ENCODE measurements around the gene BCL2A1.
"Not testable (repeated sequence)": the region's sequence is repeated elsewhere in the genome, so short reads cannot be mapped to it uniquely, and the experiment has no call there.

BCL2A1 gene
- total RNA-seq, result 7.3 to 19.1 reads per million in 2 donors

- no peak for DNase-seq
Observed at GRCh38 chr15:79970624-79971434, at the start of gene BCL2A1. Gene BCL2A1 (minus strand): TSS chr15:79971196. CDS start chr15:79971119, 77 bp downstream.

- no peak for DNase-seq
Observed at GRCh38 chr15:80020731-80021130, 49.7 kb upstream of the BCL2A1 start.

- DNase-seq, result not testable (repeated sequence)
Observed at GRCh38 chr15:80020149-80020548, 49.2 kb upstream of the BCL2A1 start.

GRCh38 chr15:80019168-80019745 lies 48.3 kb upstream of the BCL2A1 start:
- DNase-seq, result no peak

GRCh38 chr15:80017139-80017538 lies 46.1 kb upstream of the BCL2A1 start:
- not testable (repeated sequence) for DNase-seq

GRCh38 chr15:80016506-80016905 lies 45.5 kb upstream of the BCL2A1 start:
- not testable (repeated sequence) for DNase-seq

- DNase-seq, result no peak
Observed at GRCh38 chr15:80015156-80015555, 44.2 kb upstream of the BCL2A1 start.

GRCh38 chr15:80014186-80014585 lies 43.2 kb upstream of the BCL2A1 start:
- DNase-seq, result not testable (repeated sequence)

- no peak for DNase-seq
Observed at GRCh38 chr15:80012060-80012726, 41.2 kb upstream of the BCL2A1 start.

- DNase-seq, result no peak
Observed at GRCh38 chr15:80011596-80011995, 40.6 kb upstream of the BCL2A1 start.

- DNase-seq, result not testable (repeated sequence)
Observed at GRCh38 chr15:80011041-80011523, 40.1 kb upstream of the BCL2A1 start.

- no peak for DNase-seq
Observed at GRCh38 chr15:80010131-80010673, 39.2 kb upstream of the BCL2A1 start.

- no peak for DNase-seq
Observed at GRCh38 chr15:80007532-80007931, 36.5 kb upstream of the BCL2A1 start.

- no peak for DNase-seq
Observed at GRCh38 chr15:80006946-80007345, 36.0 kb upstream of the BCL2A1 start.

- DNase-seq, result no peak
Observed at GRCh38 chr15:80003934-80004472, 33.0 kb upstream of the BCL2A1 start.

- DNase-seq, result no peak
Observed at GRCh38 chr15:80003171-80003570, 32.2 kb upstream of the BCL2A1 start.

GRCh38 chr15:80002267-80002666 lies 31.3 kb upstream of the BCL2A1 start:
- DNase-seq, result no peak

- no peak for DNase-seq
Observed at GRCh38 chr15:79994615-79995014, 23.6 kb upstream of the BCL2A1 start.

GRCh38 chr15:79991826-79992225 lies 20.8 kb upstream of the BCL2A1 start:
- no peak for DNase-seq

- no peak for DNase-seq
Observed at GRCh38 chr15:79990997-79991334, 20.0 kb upstream of the BCL2A1 start.

GRCh38 chr15:79990280-79990996 lies 19.4 kb upstream of the BCL2A1 start:
- DNase-seq, result no peak

GRCh38 chr15:79989682-79990081 lies 18.7 kb upstream of the BCL2A1 start:
- no peak for DNase-seq

All from activated gamma-delta T cell (primary cell).